Stimulated activated CD4-positive, alpha-beta T cell treated with anti-CD3 and anti-CD28 coated beads, TNF-alpha, amount 100 ng/mL, for 24 hours (primary cell): Measurements from ENCODE around the gene ATF7IP2.
"Not testable (repeated sequence)": the region's sequence is repeated elsewhere in the genome, so short reads cannot be mapped to it uniquely, and the experiment has no call there.

ENCODE experiments used
- DNase-seq, 3 experiments: peaks; one replicate each; pipeline ENCODE4 v3.0.0-alpha.2; 2020; ENCODE audit warnings: low read depth in 3 of 3

Gene ATF7IP2

DNA sequence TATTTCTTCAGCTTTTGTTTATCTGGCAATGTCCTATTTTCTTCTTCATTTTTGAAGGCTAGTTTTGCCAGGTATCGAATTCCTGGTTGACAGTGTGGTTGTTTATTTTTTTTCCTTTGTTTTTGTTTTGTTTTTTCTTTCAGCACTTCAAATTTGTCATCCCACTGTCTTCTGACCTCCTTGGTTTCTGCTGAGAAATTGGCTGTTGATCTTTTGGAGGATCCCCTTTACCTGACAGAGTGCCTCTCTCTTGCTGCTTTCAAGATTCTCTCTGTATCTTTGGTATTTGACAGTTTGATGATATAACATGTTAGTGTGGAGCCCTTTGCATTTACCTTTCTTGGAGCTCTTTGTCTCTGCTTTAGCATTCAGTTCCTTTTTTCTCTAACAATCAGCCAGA lies 9.6 kb upstream of the ATF7IP2 start:
- DNase-seq, result no peak

DNA sequence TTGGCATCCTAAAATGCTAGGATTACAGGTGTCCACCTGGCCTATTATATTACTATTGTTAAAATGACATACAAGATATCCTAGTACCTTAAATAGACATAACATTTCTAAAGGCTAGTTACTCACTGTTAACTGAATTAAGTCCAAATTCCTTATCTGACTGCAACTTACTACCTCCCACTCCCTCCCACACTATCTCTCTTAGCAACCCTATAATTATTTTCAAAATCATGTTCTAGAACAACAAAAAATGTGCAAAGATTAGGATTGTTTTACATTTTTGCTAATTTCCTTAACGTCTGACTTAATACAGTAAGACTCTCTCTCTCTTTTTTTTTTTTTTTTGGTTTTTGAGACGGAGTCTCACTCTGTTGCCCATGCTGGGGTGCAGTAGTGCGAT lies 2.2 kb upstream of the ATF7IP2 start:
- DNase-seq, result no peak

DNA sequence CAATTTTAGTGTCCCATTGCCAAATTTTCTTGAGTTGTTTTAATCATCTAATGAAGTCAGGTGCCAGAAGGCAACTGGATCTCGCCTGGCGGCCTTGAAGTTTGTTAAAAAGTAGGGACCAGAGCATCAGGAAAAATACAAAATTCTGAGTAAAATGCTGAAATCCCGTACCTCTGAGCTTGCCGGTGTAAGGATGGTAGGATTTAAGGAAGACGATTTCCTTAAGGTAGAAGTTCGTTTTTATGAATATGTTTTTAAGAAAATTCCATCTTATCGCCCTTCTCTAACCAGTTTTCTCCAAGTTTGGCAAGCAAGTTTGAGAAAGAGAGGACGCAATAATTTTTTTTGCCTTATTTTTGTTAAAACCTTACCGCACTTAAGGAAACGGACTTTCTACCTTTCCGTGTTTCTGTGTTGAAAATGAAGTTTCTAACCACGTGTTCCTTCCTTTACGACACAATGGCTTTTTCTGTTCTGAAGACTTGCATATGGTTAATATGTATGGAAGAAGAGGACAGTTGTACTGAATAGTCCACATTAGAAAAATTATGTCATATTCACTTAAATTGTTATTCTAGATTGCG lies 748 bp downstream of the ATF7IP2 start:
- no peak for DNase-seq

GRCh38 chr16:10387188-10387617 lies 1.3 kb downstream of the ATF7IP2 start:
- no peak for DNase-seq

DNA sequence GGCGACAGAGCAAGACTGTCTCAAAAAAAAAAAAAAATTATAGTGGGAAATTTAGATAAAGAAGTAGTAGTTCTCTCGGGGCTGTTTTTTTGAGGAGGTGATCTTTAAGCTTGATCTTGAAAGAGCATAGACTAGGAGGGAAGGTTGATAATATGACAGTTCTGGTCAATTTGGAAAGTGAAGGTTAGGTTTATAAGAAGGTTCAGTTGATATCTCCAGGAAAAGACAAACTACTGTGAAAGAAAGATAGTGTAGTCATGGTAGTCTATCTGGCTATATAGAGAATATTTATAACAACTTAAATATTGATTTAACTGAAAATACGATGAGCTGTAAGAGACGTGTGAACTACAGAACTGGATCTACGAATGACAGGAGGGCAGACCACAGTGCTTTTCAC lies 3.1 kb downstream of the ATF7IP2 start:
- no peak for DNase-seq

DNA sequence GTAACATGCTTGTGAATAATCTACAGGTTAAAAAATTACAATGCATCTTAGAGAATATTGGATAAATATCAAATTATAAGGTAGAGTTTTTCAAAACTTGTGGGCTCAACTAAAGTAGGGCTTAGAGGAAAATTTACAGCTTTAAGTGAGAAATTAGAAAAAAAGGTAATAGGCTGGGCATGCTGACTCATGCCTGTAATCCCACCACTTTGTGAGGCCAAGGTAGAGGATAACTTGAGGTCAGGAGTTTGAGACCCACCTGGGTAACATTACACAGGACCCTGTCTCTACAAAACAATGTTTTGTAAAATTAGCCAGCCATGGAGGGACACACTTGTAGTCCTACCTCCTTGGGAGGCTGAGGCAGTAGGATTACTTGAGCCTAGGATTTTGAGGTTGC lies 4.5 kb downstream of the ATF7IP2 start:
- no peak for DNase-seq

DNA sequence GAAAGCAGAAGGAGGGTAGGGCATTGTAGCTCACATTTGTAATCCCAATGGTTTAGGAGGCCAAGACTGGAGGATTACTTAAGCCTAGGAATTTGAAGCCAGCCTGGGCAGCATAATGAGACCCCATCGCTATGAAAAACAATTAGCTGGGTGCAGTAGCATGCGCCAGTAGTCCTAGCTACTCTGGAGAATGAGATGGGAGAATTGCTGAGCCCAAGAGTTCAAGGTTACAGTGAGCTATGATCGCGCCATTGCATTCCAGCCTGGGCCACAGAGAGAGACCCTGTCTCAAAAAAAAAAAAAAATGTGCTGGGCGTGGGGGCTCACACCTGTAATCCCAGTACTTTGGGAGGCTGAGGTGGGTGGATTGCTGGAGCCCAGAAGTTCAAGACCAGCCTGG lies 5.0 kb downstream of the ATF7IP2 start:
- DNase-seq, result no peak

GRCh38 chr16:10391339-10391738 lies 5.5 kb downstream of the ATF7IP2 start:
- DNase-seq, result no peak

- DNase-seq, result no peak
Measured at GRCh38 chr16:10402975-10403374, 17.1 kb downstream of the ATF7IP2 start.

- DNase-seq, result no peak
Measured at GRCh38 chr16:10405386-10405939, 19.6 kb downstream of the ATF7IP2 start.

DNA sequence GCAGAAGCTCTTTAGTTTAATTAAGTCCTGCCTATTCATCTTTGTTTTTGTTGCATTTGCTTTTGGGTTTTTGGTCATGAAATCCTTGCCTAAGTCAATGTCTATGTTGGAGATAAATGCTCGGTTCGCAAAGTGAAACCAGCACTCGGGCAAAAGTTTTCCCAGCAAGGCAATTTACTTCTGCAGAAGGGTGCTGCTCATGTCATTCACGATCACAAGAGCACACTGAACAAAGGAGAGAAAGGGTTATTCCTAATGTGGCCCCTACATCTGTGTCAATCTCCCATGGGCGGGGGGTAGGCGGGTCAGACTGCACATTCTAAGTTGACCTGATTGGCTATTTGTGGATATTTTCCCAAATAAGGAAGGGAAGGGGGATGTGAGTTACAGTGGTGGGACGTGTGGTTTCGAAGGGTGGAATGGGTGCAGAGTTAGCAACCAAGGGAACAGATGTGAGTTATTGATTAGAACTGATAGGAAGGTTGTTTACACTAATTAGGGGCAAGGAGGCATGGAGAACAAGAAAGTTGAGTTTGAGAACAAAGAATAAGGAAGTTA lies 23.0 kb downstream of the ATF7IP2 start:
- no peak for DNase-seq

DNA sequence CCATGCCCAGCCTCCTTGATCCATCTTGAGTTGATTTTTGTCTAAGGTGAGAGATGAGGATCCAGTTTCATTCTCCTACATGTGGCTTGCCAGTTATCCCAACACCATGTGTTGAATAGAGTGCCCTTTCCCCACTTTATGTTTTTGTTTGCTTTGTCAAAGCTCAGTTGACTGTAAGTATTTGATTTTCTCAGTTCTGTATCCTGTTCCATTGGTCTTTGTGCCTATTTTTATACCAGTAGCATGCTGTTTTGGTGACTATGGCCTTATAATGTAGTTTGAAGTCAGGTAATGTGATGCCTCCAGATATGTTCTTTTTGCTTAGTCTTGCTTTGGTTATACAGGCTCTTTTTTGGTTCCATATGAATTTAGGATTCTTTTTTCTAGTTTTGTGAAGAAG lies 23.9 kb downstream of the ATF7IP2 start:
- DNase-seq, result not testable (repeated sequence)

GRCh38 chr16:10410469-10410868 lies 24.6 kb downstream of the ATF7IP2 start:
- no peak for DNase-seq

GRCh38 chr16:10412935-10413601 lies 27.2 kb downstream of the ATF7IP2 start:
- DNase-seq, result no peak

GRCh38 chr16:10418204-10418603 lies 32.3 kb downstream of the ATF7IP2 start:
- DNase-seq, result not testable (repeated sequence)

DNA sequence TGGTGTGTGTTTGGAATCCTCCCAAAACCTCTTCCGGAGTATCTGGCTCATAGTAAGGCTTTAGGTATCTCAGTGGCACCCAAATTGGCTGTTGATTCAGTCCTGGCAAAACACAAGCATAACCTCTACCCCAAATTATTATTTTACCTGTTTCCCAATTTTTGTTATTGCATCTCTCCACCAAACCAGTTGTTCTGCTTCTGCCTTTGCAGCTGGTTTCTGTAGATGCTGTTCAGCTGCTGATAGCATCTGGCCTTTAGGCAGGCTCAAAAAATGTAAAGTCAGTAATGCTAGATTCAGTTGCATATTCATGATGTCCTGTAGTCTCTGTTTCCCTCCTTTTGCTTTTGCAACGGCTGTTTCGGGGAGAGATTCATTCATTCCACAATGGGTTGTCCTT lies 33.8 kb downstream of the ATF7IP2 start:
- DNase-seq, result no peak

GRCh38 chr16:10421596-10421995 lies 35.7 kb downstream of the ATF7IP2 start:
- DNase-seq, result no peak

DNA sequence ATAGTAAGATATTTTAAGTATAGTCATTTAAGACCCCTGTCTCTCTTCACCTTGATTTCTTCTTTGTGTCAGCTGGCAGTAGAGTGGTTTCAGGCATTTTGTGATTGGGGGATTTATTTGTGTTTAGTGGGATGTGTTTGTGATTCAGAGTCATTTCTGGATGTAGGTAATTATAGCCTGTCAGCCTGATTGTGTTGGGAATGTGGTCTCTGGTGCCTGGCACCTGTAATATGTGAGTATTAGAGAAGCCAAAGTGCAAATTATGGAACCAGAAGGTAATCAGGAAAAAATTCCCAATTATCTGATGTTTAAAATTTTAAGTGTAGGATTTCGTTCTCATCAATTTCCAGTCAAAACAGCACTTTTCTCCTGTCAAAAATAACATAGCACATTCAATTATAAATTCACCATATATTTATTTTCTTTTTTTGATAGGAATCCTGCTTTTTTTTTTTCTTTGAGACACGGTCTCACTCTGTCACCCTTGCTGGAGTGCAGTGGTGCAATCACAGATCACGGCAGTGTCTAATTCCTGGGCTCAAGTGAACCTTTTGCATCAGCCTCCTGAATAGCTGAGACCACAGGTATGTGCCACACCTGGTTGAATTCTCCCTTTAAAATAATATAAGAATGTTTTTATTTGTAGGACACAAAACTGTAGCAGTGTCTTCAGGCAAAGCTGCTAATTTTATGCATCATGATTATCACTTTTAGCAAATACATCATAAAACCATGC lies 42.7 kb downstream of the ATF7IP2 start:
- no peak for DNase-seq

DNA sequence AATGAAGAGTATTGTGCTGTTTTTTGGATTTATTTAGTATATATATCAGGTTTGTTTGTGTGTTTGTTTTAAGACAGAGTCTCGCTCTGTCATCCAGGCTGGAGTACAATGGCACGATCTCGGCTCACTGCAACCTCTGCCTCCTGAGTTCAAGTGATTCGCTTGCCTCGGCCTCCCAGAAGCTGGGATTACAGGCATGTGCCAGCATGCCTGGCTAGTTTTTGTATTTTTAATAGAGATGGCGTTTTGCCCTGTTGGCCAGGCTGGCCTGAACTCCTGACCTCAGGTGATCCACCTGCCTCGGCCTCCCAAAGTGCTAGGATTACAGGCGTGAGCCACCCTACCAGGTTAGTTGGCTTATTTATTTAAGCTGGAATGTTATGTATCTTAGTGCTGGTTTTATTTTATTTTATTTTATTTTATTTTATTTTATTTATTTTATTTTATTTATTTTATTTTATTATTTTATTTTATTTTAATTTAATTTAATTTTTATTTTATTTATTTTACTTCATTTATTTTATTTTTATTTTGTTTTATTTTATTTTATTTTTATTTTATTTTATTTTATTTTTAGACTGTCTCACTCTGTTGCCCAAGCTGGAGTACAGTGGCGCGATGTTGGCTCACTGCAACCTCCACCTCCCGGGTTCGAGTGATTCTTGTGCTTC lies 43.6 kb downstream of the ATF7IP2 start:
- DNase-seq, result not testable (repeated sequence)

GRCh38 chr16:10441726-10442125 lies 55.9 kb downstream of the ATF7IP2 start:
- DNase-seq, result no peak

DNA sequence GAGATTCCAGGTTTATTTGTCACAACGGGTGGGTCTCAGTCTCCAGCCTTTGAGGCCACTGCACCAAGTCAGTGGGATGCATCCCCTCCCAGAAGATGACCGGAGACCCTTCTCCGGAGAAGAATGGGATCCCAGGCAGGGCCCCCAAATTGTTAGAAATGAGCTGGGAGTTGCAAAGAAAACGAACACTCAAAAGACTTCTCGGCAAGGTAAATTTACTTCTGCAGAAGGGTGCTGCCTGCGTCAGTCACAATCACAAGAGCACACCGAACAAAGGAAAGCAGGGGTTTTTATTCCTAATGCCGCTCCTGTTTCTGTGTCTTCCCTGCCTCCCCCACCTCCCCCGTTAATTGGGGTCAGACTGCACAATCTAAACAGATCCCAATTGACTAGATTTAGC lies 61.4 kb downstream of the ATF7IP2 start:
- no peak for DNase-seq
